K562 treated with DMSO at 1 percent for 4 hours (cell line): ENCODE results near the gene DECR2. TPM values are rescaled to one million over a fixed set of nuclear protein-coding genes. Genes with fewer than 3 reads are reported as not detected.

Experiments
- total RNA-seq: library from RNA; unstranded; fragments of 300-600 nt; gene quantifications from 2 replicates; pipeline ENCODE4 v1.2.3, GENCODE V29; 2022; ENCODE audit not compliant: insufficient read depth

DECR2 gene, protein sequence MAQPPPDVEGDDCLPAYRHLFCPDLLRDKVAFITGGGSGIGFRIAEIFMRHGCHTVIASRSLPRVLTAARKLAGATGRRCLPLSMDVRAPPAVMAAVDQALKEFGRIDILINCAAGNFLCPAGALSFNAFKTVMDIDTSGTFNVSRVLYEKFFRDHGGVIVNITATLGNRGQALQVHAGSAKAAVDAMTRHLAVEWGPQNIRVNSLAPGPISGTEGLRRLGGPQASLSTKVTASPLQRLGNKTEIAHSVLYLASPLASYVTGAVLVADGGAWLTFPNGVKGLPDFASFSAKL
- total RNA-seq: 33.8 and 38.1 TPM in 2 replicates

GRCh38 chr16:401468-402348, at the start of gene DECR2:
Gene DECR2 (plus strand): TSS chr16:401885. CDS start chr16:401964, 79 bp downstream.

GRCh38 chr16:352547-353403, 48.9 kb upstream of the DECR2 start, which contains the start of gene AXIN1:
Gene AXIN1 (minus strand): TSS chr16:352723. CDS start chr16:347025, 5,698 bp downstream.

DNA sequence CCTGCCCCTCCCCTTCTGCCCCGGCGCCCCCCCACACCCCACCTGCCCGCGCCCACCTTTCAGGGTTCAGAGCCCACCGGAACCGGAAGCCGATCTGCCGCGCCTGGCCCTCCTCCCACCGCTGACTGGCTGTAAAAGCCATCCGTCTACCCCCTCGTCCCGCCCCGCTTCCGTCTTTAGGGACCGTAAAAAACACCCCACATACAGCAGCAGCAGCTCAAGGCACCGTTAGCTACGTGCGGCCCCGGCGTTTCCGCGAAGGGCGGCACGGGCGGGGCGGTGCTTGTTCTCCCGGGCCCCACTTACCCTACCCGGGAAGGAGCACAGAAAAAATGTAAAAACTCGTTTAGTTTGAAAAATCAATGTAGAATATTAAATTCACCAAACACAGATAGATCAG, 31.2 kb upstream of the DECR2 start, which contains the start of gene MRPL28:
MRPL28 (minus strand) TSS at position 96 of the 400 bp plus-strand sequence. CDS start 320 bp downstream, outside the sequence.

DNA sequence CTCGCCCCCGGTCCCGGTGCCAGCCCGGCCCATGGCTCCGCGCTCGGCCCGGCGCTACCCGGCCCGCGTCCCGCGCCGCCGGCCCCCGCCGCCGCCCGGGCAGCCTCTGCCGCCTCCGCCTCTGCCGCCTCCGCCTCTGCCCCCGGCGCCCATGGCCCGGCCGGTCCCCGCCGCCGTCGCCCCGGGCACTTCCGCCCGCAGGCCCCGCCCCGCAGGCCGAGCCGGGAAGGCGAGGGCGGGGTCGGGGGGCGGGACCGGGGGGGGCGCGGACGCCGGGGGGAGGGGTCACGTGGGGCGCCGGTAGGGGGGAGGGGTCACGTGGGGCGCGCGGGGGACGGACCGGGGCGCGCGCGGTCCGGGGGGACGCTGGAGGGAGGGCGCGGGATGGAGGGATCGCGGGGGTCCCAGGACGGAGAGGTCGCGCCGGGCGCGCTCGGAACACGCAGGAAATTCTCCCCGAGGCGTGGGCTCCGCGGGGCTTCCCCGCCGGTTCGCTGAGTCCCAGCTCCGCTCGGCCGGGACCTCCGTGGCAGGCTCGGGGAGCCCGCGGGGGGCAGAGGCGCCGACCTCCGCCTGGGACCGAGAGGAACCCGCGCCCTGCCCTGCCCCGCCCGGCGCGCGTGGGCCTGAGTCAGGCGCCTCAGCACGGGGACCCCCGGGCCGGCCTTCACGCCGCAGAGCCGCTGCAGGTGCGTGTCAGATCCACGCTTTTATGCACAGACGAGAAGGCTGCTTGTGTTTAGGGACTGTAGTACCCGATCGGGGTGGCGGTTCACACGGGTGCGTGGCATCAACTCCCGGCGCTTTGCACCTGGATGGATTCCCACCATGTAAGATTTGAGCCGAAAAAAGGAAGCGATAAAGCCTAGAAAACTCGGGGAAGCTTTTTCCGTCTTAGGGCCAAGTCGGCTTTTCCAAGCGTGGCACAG, 19.6 kb upstream of the DECR2 start, which contains the start of gene PGAP6:
PGAP6 (minus strand) TSS at position 190 of the 929 bp plus-strand sequence; CDS start at position 33, 157 bp downstream.

DNA sequence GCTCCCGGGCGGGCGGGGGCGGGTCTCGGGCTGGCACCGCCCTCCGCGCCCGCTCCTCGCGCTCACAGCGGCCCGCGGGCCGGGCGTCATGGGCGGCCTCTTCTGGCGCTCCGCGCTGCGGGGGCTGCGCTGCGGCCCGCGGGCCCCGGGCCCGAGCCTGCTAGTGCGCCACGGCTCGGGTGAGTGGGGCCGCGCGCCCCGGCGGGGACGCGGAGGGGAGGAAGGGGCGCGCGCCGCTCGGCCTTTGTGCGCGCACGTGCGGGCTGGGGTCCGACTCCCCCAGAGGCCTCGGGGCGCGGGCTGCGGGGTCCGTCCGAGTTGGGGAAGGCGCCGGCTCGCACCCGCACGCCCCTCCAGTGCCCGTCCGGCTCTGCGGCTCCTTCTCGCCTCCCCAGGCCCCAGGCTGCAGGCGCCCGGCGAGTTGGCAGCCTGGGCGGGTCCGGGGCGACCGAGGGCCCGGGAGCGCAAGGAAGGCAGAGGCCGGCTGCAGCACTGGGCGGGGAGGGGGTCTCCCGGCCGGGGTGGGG, 4.5 kb upstream of the DECR2 start, which contains the start of gene NME4:
NME4 (plus strand) TSS at position 65 of the 527 bp plus-strand sequence; CDS start at position 89, 24 bp downstream.

GRCh38 chr16:425082-425718, 23.5 kb downstream of the DECR2 start, which contains the start of gene RAB11FIP3:
Gene RAB11FIP3 (plus strand): TSS chr16:425649. CDS start chr16:426007, 358 bp downstream.

Other genes with a start within 250 kb of the DECR2 start
- 123 and 148 TPM in 2 replicates for gene HBZ, start 249.2 kb upstream of the DECR2 start, total RNA-seq
- gene HBM, start 235.9 kb upstream of the DECR2 start, total RNA-seq: not detected in 2 replicates
- gene HBA2, start 229.0 kb upstream of the DECR2 start, total RNA-seq: 142 and 148 TPM in 2 replicates
- 686 and 796 TPM in 2 replicates for gene HBA1, start 225.2 kb upstream of the DECR2 start, total RNA-seq
- 73.8 and 75.2 TPM in 2 replicates for gene HBQ1, start 221.4 kb upstream of the DECR2 start, total RNA-seq
- gene LUC7L, start 172.4 kb upstream of the DECR2 start, total RNA-seq: 28.5 and 37.4 TPM in 2 replicates
- 74.0 and 87.1 TPM in 2 replicates for gene FAM234A, start 167.1 kb upstream of the DECR2 start, total RNA-seq
- gene RGS11, start 125.9 kb upstream of the DECR2 start, total RNA-seq: not detected in 2 replicates
- not detected in 2 replicates for gene ARHGDIG, start 121.3 kb upstream of the DECR2 start, total RNA-seq
- not detected in 2 replicates for gene PDIA2, start 118.7 kb upstream of the DECR2 start, total RNA-seq
- gene AXIN1, start 49.2 kb upstream of the DECR2 start, total RNA-seq: 34.9 and 37.3 TPM in 2 replicates
- gene MRPL28, start 31.3 kb upstream of the DECR2 start, total RNA-seq: 104 and 108 TPM in 2 replicates
- gene PGAP6, start 19.9 kb upstream of the DECR2 start, total RNA-seq: 102 and 116 TPM in 2 replicates
- 226 and 252 TPM in 2 replicates for gene NME4, start 4.7 kb upstream of the DECR2 start, total RNA-seq
- 10.8 and 10.9 TPM in 2 replicates for gene RAB11FIP3, start 23.8 kb downstream of the DECR2 start, total RNA-seq
- 55.1 and 67.7 TPM in 2 replicates for gene CAPN15, start 125.8 kb downstream of the DECR2 start, total RNA-seq
- not detected in 2 replicates for gene PRR35, start 158.5 kb downstream of the DECR2 start, total RNA-seq
- gene NHLRC4, start 165.1 kb downstream of the DECR2 start, total RNA-seq: 4.3 and 5.8 TPM in 2 replicates
- 36.7 and 38.3 TPM in 2 replicates for gene PIGQ, start 168.1 kb downstream of the DECR2 start, total RNA-seq
- gene RAB40C, start 188.2 kb downstream of the DECR2 start, total RNA-seq: 25.1 and 27.0 TPM in 2 replicates
- gene WFIKKN1, start 229.1 kb downstream of the DECR2 start, total RNA-seq: 8.4 and 9.7 TPM in 2 replicates
- 176 and 186 TPM in 2 replicates for gene METTL26, start 234.4 kb downstream of the DECR2 start, total RNA-seq
- 83.7 and 110 TPM in 2 replicates for gene MCRIP2, start 239.9 kb downstream of the DECR2 start, total RNA-seq
- gene WDR90, start 247.5 kb downstream of the DECR2 start, total RNA-seq: 3.4 and 4.8 TPM in 2 replicates